Endothelial cell (in vitro differentiated cells): ENCODE data around the gene ATP5MC3. TPM values are rescaled to one million over a fixed set of nuclear protein-coding genes. Genes with fewer than 3 reads are reported as not detected.

ENCODE experiments used
- DNase-seq: peaks from one replicate; pipeline ENCODE4 v3.0.0; 2021; ENCODE audit warnings: low spot score
- H3K27ac Mint-ChIP-seq: one replicate; pipeline ENCODE4 v1.8.0; 2021; ENCODE audit warnings: mixed read lengths, inconsistent platforms; ENCODE audit not compliant: unreplicated experiment
- H3K27me3 Mint-ChIP-seq: one replicate; pipeline ENCODE4 v1.8.0; 2021; ENCODE audit warnings: mild to moderate bottlenecking, moderate library complexity, mixed read lengths, inconsistent platforms; ENCODE audit not compliant: unreplicated experiment
- H3K36me3 Mint-ChIP-seq: one replicate; pipeline ENCODE4 v1.8.0; 2021; ENCODE audit warnings: mild to moderate bottlenecking, low read depth, mixed read lengths, inconsistent platforms; ENCODE audit not compliant: unreplicated experiment
- H3K4me1 Mint-ChIP-seq: one replicate; pipeline ENCODE4 v1.8.0; 2021; ENCODE audit warnings: mild to moderate bottlenecking, mixed read lengths, inconsistent platforms; ENCODE audit not compliant: unreplicated experiment
- H3K4me3 Mint-ChIP-seq: one replicate; pipeline ENCODE4 v1.8.0; 2021; ENCODE audit warnings: mild to moderate bottlenecking, mixed read lengths, inconsistent platforms; ENCODE audit not compliant: unreplicated experiment
- H3K9me3 Mint-ChIP-seq: one replicate; pipeline ENCODE4 v1.8.0; 2021; ENCODE audit warnings: mixed read lengths, inconsistent platforms; ENCODE audit not compliant: unreplicated experiment
- total RNA-seq: library from RNA; stranded (reverse); fragmentation: NEBNext Ultra II Directional; extraction: Animal tissue kit (Norgen Biotek cat#: 25700); gene quantifications from one replicate; pipeline ENCODE4 v1.2.1, GENCODE V29; 2021; ENCODE audit not compliant: unreplicated experiment
- TF ChIP-seq, protein P1 (sequence below): fragments of 200-600 bp; sonication (generic); IDR thresholded peaks from one replicate; pipeline ENCODE4 v1.5.0; 2021; ENCODE audit warnings: antibody characterized with exemption; ENCODE audit not compliant: unreplicated experiment

ATP5MC3 gene
- total RNA-seq, 1 donor from 2014 or later, result 207 TPM

- DNase-seq, result no peak
- H3K4me1 Mint-ChIP-seq, result peaks cover 13% of the 10 kb centered on the region
- no peak overlapping the region for H3K4me3 Mint-ChIP-seq
- H3K27ac Mint-ChIP-seq, result no peak overlapping the region
- H3K36me3 Mint-ChIP-seq, result peaks cover 8% of the 10 kb centered on the region
- TF ChIP-seq, protein P1, sequence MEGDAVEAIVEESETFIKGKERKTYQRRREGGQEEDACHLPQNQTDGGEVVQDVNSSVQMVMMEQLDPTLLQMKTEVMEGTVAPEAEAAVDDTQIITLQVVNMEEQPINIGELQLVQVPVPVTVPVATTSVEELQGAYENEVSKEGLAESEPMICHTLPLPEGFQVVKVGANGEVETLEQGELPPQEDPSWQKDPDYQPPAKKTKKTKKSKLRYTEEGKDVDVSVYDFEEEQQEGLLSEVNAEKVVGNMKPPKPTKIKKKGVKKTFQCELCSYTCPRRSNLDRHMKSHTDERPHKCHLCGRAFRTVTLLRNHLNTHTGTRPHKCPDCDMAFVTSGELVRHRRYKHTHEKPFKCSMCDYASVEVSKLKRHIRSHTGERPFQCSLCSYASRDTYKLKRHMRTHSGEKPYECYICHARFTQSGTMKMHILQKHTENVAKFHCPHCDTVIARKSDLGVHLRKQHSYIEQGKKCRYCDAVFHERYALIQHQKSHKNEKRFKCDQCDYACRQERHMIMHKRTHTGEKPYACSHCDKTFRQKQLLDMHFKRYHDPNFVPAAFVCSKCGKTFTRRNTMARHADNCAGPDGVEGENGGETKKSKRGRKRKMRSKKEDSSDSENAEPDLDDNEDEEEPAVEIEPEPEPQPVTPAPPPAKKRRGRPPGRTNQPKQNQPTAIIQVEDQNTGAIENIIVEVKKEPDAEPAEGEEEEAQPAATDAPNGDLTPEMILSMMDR, result no peak
- H3K27me3 Mint-ChIP-seq, result peaks cover 2% of the 10 kb centered on the region
- no peaks in the 10 kb centered on the region for H3K9me3 Mint-ChIP-seq
These were observed 29.3 kb downstream of the ATP5MC3 start for GRCh38 chr2:175152242-175152641.

DNA sequence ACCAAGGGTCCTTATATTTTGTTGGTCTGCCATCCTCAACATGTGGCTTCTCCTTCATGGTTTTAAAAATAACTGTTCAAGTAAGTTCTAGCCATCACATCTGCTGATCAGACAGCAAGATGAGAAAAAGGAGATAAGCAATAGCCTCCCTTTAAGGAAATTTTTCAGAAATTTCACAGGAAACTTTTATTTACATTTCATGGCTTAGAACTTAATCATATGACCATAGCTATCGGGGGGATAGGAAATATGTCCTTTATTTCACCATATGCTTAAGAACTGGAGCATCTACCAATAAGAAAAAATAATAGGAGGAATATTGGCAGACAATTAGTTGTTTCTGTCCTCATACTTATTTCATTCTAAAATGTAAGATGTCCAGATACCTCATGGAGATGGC, 29.7 kb downstream of the ATP5MC3 start:
- Mint-ChIP-seq H3K4me3 (no peak overlapping the region), H3K9me3 (no peaks in the 10 kb centered on the region), H3K4me1 (peaks cover 9% of the 10 kb centered on the region), H3K27ac (no peak overlapping the region), H3K36me3 (peaks cover 8% of the 10 kb centered on the region), H3K27me3 (peaks cover 2% of the 10 kb centered on the region)
- TF ChIP-seq, protein P1, result no peak
- DNase-seq, result no peak

DNA sequence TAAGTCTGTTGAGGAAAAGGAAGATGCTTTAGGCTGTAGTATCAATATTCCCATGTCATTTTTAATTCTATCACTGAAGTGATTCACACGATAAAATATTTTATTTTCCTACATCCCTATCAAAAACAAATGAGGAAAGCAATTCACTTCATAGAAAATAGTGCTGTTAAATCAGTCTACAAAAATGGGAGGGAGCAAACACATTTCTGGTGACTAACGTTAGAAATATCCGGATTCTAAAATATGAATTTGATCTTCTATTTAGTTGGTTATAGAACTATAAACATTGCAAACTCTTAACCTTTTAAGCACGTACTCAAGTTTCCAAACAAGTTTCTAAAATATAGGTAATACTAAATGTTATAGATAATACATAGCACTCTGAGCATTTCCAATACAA, 34.3 kb downstream of the ATP5MC3 start:
- TF ChIP-seq, protein P1, result no peak
- H3K36me3 Mint-ChIP-seq, result peaks cover 12% of the 10 kb centered on the region
- no peaks in the 10 kb centered on the region for H3K4me1 Mint-ChIP-seq
- peaks cover 2% of the 10 kb centered on the region for H3K27me3 Mint-ChIP-seq
- H3K4me3 Mint-ChIP-seq, result no peak overlapping the region
- no peaks in the 10 kb centered on the region for H3K9me3 Mint-ChIP-seq
- no peak overlapping the region for H3K27ac Mint-ChIP-seq
- DNase-seq, result no peak

- DNase-seq, result no peak
- TF ChIP-seq, protein P1, result no peak
- Mint-ChIP-seq H3K36me3 (peaks cover 7% of the 10 kb centered on the region), H3K9me3 (no peaks in the 10 kb centered on the region), H3K27ac (no peak overlapping the region), H3K4me1 (no peaks in the 10 kb centered on the region), H3K27me3 (no peaks in the 10 kb centered on the region), H3K4me3 (no peak overlapping the region)
These were observed 37.8 kb downstream of the ATP5MC3 start for GRCh38 chr2:175143678-175144077.

- DNase-seq, result no peak
- Mint-ChIP-seq H3K4me3 (no peak overlapping the region), H3K4me1 (no peaks in the 10 kb centered on the region), H3K36me3 (peaks cover 7% of the 10 kb centered on the region), H3K9me3 (no peaks in the 10 kb centered on the region), H3K27me3 (no peaks in the 10 kb centered on the region), H3K27ac (no peak overlapping the region)
- TF ChIP-seq, protein P1, result no peak
These were observed 38.3 kb downstream of the ATP5MC3 start for GRCh38 chr2:175143191-175143590.
